GM19452 (cell line): ENCODE data around the gene ADAT1.
"Not testable (repeated sequence)": the region's sequence is repeated elsewhere in the genome, so short reads cannot be mapped to it uniquely, and the experiment has no call there.

Source experiments
- ATAC-seq: cut with Tn5 transposase; IDR thresholded peaks from one replicate; pipeline ENCODE4 v1.9.1; 2021; ENCODE audit not compliant: unreplicated experiment

Gene ADAT1

DNA sequence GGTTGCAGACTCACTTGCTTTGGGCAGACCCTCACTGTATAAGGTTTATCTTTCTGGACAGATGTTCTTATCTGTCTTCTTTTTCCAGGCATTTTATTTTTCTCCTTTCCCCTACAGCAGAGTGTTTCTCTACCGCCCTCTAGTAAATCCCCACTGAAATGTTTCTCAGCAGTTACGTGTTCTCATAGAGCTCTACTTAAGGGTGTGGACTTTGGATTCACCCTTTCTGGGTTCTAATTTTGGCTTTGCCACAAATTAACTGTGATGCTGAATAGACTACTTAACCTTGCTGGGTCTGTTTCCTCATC lies 2.0 kb downstream of the ADAT1 start:
- no peak for ATAC-seq

GRCh38 chr16:75620326-75621169 lies 2.5 kb downstream of the ADAT1 start:
- ATAC-seq = no peak

GRCh38 chr16:75618780-75619179 lies 4.3 kb downstream of the ADAT1 start:
- ATAC-seq = no peak

DNA sequence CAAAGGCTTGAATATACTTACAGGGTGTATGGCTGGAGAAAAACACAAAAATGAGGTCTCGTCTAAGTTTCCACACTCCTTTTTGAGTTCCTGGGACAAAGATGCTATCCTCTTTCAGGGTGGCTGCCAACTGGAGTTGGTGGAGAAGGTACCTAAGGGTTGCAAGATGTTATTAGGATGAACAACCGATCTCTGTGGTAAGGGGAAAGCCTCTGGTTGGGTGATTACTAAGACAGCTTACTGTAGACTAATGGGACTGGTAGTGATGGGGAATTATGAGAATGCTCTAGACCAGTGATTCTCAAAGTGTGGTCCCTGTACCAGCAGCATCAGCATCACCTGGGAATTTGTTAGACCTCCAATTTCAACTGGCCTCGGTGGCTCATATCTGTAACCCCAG lies 6.0 kb downstream of the ADAT1 start:
- ATAC-seq = no peak

DNA sequence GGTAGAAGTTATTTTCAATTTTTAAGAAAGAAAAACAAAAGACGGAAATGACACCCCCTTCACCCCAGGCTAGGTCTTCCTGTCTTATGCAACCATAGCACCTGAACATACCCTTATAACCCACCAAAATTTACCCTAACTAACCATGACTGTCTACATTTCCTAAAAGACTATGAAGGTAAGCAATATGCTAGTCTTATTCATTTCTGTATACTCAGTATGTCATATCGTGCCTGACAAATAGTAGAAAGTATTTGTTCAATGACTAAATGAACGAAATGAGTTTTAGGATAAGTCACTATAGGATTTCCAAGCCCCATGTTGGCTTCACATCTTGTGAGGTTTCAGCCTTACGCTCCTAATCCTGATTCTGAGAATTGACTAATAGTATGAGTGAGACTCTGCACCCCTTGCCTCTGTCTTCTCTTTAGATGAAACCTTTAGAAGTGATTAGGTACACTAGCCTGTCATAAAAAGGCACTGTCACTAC lies 6.5 kb downstream of the ADAT1 start:
- no peak for ATAC-seq

- no peak for ATAC-seq
Measured at GRCh38 chr16:75615619-75616018, 7.5 kb downstream of the ADAT1 start.

- ATAC-seq = no peak
Measured at GRCh38 chr16:75614066-75614897, 8.8 kb downstream of the ADAT1 start.

DNA sequence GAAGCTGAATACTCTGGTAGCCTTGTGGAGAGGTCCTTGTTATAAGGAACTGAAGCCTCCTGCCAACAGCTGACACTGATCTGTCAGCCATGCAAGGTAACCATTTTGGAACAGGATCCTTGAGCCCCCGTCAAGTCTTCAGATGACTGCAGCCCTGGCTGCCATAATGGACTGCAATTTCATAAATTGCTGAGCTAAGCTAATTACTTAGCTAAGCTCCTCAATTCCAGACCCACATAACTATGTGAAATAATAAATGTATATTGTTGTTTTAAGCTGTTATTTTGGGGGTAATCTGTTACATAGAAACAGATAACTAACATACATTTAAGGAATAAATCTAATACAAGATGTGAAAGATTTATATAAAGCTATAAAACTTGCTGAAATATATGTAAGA lies 16.6 kb downstream of the ADAT1 start:
- ATAC-seq = no peak

DNA sequence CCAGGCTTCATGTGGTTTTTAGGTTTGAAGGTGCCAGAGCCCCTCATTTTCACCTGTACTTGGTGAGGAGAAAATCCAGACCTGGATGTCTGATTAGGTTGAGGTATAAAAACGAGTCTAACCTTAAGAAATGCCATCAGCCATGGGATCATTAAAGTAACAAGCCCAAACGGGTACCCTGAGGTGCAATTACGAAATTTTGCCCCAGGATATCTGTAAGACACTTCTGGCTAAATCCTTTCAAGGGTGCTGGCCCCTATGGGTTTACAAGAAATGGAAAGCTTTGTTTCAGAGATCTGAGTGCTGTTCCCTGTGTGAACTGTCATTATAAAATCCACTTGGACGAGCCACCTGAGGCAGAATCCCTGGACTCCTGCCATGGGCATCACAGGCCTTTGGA lies 19.8 kb downstream of the ADAT1 start:
- no peak for ATAC-seq

- ATAC-seq = no peak
Measured at GRCh38 chr16:75599452-75600277, 23.4 kb downstream of the ADAT1 start.

DNA sequence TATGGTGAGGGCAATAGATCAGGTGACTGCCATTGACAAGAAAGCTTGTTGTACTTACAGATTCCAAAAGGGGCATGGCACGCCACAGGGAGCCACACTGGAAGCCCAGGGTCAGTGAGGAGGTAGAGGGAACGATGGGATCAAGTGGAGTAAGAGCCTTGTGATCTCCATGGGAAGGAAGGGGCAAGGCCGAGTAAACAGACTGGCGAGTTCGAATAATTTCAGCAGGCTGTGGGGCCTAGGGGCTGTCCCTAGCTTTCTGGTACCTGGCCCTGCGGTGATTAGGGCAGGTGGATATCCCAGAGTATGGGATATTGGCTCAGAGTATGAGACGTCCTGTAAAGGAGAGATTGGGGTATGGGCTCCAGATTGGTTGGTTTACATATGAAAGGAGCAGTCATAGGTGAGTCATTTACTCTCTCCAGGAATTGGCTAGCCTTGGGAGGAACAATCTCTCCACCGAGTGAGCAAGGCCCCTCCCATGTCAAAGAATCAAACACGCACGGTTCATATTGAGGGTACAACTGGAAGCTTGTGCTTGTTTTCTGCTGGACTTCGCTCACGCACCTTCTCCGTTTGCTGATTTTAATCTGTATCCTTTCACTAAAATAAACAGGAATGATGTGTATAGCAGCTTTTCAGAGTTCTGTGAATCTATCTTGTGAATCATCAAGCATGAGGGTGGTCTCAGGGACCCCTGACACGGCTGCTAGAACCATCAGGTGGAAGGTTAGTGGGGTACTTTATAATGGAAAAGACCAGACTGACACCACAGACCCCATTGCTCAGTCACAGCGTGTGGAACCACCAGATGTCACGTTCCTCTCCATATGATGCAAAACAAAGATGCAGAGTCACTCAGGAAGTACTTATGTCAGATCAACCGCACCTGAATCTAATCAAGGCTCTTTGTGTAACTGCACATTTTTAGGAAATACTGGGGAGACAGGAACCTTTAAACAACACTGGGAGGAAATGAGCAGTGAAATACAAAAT lies 29.0 kb downstream of the ADAT1 start:
- ATAC-seq = no peak

GRCh38 chr16:75593308-75593707 lies 29.8 kb downstream of the ADAT1 start:
- ATAC-seq = no peak

- ATAC-seq = not testable (repeated sequence)
Measured at GRCh38 chr16:75591927-75592326, 31.2 kb downstream of the ADAT1 start.

DNA sequence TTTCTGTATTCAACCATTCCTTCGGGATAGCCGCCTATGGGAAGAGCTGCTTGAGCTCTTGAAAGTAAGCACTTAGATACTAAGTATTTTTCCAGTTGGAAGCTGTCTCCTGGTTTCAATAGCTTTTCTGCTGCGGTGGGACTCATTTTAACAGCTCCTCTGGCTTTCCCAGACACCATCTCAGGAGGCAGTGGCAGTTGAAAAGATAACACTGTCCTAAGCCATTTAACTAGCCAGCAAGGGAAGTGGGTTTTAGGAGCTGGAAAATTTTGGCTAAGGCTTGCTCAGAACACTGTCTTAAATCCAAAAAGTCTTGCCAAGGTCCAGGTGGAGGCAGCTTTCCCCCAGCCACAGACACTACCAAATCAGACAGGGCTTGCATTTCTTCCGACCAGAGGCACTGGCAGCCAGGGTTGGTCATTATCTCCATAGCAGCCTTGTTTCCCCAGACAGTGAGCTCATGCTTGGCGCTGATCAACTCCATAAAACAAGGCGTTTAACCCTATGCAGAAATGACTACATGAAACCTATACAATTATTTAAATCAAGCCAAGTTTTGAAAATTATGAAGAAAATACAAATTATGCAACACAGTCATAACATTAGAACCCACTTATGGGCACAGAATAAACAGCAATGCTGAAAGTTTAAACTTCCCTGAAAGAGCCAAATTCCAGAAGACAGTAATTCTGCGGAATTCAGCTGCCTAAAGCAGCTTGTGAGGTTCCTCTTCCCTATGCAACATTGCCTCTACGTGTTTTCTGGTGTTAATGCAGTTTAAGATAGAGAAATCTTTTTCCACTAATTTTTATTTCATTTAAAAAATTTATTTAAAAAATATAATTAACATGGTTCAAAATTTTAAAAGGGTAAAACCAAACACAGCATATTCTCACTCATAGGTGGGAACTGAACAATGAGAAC lies 31.9 kb downstream of the ADAT1 start:
- no peak for ATAC-seq

DNA sequence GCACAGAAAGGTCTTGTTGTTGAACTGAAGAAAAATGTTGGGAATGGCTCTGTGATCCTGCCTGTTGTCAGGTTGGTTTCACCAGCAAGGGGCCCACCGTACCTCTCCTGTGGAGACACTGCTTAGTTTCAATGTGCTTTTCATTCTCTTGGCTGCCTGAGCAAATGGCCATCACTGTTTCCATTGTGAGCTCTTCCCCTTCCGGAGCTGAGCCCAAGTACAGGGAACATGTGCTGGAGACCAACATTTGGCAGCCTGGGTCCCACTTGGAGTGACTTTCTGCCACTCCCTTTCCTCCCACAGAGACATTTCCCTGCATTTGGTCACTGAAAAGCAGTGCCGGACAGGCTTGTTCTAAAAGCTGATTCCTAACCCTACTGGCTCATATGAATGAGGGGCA lies 33.8 kb downstream of the ADAT1 start:
- no peak for ATAC-seq

GRCh38 chr16:75588716-75589115 lies 34.4 kb downstream of the ADAT1 start:
- no peak for ATAC-seq

- ATAC-seq = no peak
Measured at GRCh38 chr16:75584108-75584507, 39.0 kb downstream of the ADAT1 start.

- no peak for ATAC-seq
Measured at GRCh38 chr16:75579281-75579834, 43.7 kb downstream of the ADAT1 start.

DNA sequence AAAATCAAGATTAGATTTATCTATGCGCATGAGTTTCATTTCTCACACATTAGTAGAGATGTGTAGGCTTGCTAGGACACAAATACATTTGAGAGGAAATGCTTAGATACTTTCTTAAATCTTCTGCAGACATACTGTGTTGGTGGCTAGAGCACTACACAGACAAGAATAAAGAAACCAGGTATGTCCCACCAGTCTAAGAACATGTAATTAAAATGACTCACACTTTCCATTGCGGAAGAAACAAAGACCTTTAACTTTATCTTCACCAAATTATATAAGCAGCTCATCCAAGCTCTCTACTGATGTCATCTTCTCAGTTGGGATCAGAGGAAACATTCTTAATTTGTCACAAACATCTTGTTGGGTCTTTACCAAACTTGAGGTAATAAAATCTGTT lies 44.4 kb downstream of the ADAT1 start:
- no peak for ATAC-seq
